Measurements from ENCODE around the gene KIF23. TPM values are rescaled to one million over a fixed set of nuclear protein-coding genes. Genes with fewer than 3 reads are reported as not detected.

KIF23 gene
- 56.1 and 70.5 TPM in 2 replicates for total RNA-seq (2012; rRNA removed)
- 34.1 and 37.7 TPM in 2 replicates for polyA plus RNA-seq (2012; rRNA removed)
- 5.0 and 16.1 TPM in 2 replicates for polyA plus RNA-seq (2012; cell fraction: cytosol; rRNA removed)
- 8.1 and 50.9 TPM in 2 replicates for polyA plus RNA-seq (2012; cell fraction: nucleus; rRNA removed; ENCODE audit: low replicate concordance)
- percentile 85 among the genes with signal in this experiment for Bru-seq, nascent RNA
- percentile 62 among the genes with signal in this experiment for BruChase-seq, experiment 1, labeled RNA remaining after a 6-hour chase
- percentile 66 among the genes with signal in this experiment for BruChase-seq, experiment 2, labeled RNA remaining after a 2-hour chase
- long read RNA-seq, transcript KIF23-202 (22 exons, 3,351 nt), result major isoform, 5 of 23 reads
- long read RNA-seq, partial matches to known transcripts, result 5 of 23 reads
- long read RNA-seq, other reads (novel, unspliced or antisense), result 12 of 23 reads

DNA sequence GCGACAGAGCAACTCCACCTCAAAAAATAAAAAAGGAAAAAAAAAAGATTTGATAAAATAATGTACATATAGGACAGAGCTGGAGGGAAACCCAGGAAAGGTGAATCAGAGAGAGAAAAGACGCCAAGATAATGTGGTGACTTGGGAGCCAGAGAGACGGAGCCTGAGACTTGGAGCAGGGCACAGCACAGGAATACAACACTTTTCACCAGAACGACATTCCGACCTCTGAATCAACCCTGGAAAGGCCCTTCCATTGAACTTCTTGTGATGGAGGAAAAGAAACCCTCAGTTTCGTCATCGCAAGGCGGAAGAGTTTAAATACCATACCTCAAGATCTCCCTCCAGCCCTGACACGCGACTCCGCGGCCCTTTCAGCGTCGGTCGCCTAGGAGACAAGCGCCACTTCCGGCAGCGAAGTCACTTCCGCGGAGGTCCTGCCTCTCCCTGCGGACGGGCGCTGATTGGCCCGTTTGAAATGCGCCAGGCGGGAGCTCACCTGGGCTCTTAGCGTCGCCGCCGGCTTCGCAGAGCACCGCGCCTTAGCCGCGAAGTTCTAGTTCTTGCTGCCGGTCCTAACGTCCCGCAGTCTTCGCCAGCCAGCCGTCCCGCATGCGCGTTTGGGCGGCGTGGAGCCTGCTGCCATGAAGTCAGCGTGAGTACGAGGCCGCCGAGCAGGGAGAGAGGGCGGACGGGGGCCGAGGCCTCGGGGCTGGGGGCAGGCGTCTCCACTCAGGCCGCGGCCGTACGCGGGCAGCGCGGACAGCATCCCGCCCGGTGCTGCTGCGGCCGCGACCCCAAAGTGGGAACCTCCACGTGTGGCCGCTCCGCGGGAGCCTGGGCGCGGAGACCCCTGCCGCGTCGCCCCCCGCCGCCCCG is at the start of gene KIF23:
Gene KIF23 (plus strand): TSS at position 528 of the 879 bp plus-strand sequence. CDS start 117 bp downstream, at position 645.
- WGBS, 2 experiments (ENCODE audit: extremely low coverage in 2 of 2, insufficient read length in 1 of 2), result 1% methylated on average over 50 of the region's 78 CpGs; no CpG with 5 or more reads in 1 of the 2 experiments
- Histone ChIP-seq H3K23ac (ENCODE audit: low read depth, low read length) (peak within 1 kb of the TSS; percentile 99), H2BK15ac (ENCODE audit: low read depth, low read length) (peak within 1 kb of the TSS; percentile 92; the same call in 1 of the 3 replicates), H4K8ac (ENCODE audit: low read depth in 2 of 2, low read length in 2 of 2) (peak within 1 kb of the TSS; percentile 91 to 94), H3K18ac (ENCODE audit: low read depth, low read length) (peak within 1 kb of the TSS; percentile 94), H3K4me1 (ENCODE audit: control insufficient read depth, insufficient read depth, low read length) (peaks cover 20% of the 10 kb centered on the region), H3K27me3 (ENCODE audit: control insufficient read depth, insufficient read depth, low read length) (no peaks in the 10 kb centered on the region), H2BK120ac (ENCODE audit: low read depth, low read length) (peak within 1 kb of the TSS; percentile 94), H3K4me2 (ENCODE audit: low read depth, low read length) (peak within 1 kb of the TSS; percentile 98), H2AK5ac (ENCODE audit: low read depth, low read length) (peak within 1 kb of the TSS; percentile 93), H3K27ac (ENCODE audit: insufficient read depth, low read length) (peak within 1 kb of the TSS; percentile 100), H3K36me3 (ENCODE audit: control insufficient read depth, insufficient read depth, low read length) (no peaks in the 10 kb centered on the region), H3K4me3 (ENCODE audit: insufficient read depth, low read depth, low read length) (peak within 1 kb of the TSS; percentile 78), H3K14ac (replicated peaks; ENCODE audit: low read depth, low read length) (peak within 1 kb of the TSS; percentile 99), H2AFZ (replicated peaks; ENCODE audit: low read length, poor library complexity) (peak within 1 kb of the TSS; percentile 94), H4K91ac (ENCODE audit: insufficient read depth, low read depth, low read length) (peak within 1 kb of the TSS; percentile 97), H2BK20ac (ENCODE audit: low read depth, low read length) (peak within 1 kb of the TSS; percentile 66; the same call in 1 of the 2 replicates), H4K20me1 (ENCODE audit: insufficient read depth, low read length) (peaks cover 35% of the 10 kb centered on the region), H2BK5ac (ENCODE audit: low read depth, low read length, poor library complexity, severe bottlenecking) (peak within 1 kb of the TSS; percentile 98), H3K9me1 (ENCODE audit: insufficient read depth, low read length) (peaks cover 18% of the 10 kb centered on the region), H3K4ac (ENCODE audit: low read depth, low read length) (peak within 1 kb of the TSS; percentile 99), H3K9ac (ENCODE audit: low read depth, low read length) (peak within 1 kb of the TSS; percentile 99), H4K5ac (ENCODE audit: low read depth, low read length) (peak within 1 kb of the TSS; percentile 86), H3K79me1 (ENCODE audit: low read depth in 1 of 2, low read length in 2 of 2) (peaks cover 36 to 57% of the 10 kb centered on the region in 2 experiments), H2AK9ac (replicated peaks; ENCODE audit: low read depth, low read length, poor library complexity) (peak within 1 kb of the TSS; percentile 85), H3K9me3 (ENCODE audit: control insufficient read depth, insufficient read depth, low read length) (no peaks in the 10 kb centered on the region), H3K56ac (ENCODE audit: extremely low read depth, insufficient read depth, low read length) (peak within 1 kb of the TSS; percentile 97)
- dilution Hi-C loops (cut with HindIII; ENCODE audit: low sequenced_read_pairs, unreplicated experiment) (no loop called here), in situ Hi-C loops (cut with MboI; ENCODE audit: low sequenced_read_pairs) (no loop called here), intact Hi-C loops (cut with micrococcal nuclease) (loop anchor here (2.0 kb wide), 1 partner anchor 39 kb away; the partner anchor contains the start of gene RPLP1)
- peak; percentile 81 for ATAC-seq (ENCODE audit: low read depth)
- DNase-seq, result peak; percentile 94
- POLR2A ChIA-PET (ENCODE audit: unreplicated experiment), result interaction anchor here (0.6 to 1.4 kb wide), 4 partner anchors 32 to 368 kb away, joined by 3 to 5 read pairs (median 3); partner anchors contain the start of gene RPLP1
- CTCF ChIA-PET, result no interaction called here
- BruUV-seq (replicated peaks), result no TSS peak
- TF ChIP-seq NFE2L2 (IDR thresholded peaks at IDR 0.05; ENCODE audit: low read depth, low read length), result no peak
- no peak for TF ChIP-seq POLR2A (IDR thresholded peaks at IDR 0.05; ENCODE audit: low read depth, low read length)
- peak; percentile 87 for TF ChIP-seq CEBPB (IDR thresholded peaks at IDR 0.05; ENCODE audit: low read depth, low read length)
- TF ChIP-seq BHLHE40 (IDR thresholded peaks at IDR 0.05; ENCODE audit: low read depth, low read length), result peak; percentile 78
- TF ChIP-seq MXI1 (IDR thresholded peaks at IDR 0.05; ENCODE audit: borderline replicate concordance, low read depth, low read length), result peak; percentile 99
- TF ChIP-seq RFX5 (IDR thresholded peaks at IDR 0.05; ENCODE audit: low read depth, low read length), result no peak
- no peak for TF ChIP-seq CTCF (conservative IDR thresholded peaks at IDR 0.05; ENCODE audit: low read depth, low read length)
- no peak for TF ChIP-seq SMC3 (IDR thresholded peaks at IDR 0.05; ENCODE audit: low read depth, low read length)
- no peak for TF ChIP-seq CHD1 (IDR thresholded peaks at IDR 0.05; ENCODE audit: low read depth, low read length)
- TF ChIP-seq, protein P1, sequence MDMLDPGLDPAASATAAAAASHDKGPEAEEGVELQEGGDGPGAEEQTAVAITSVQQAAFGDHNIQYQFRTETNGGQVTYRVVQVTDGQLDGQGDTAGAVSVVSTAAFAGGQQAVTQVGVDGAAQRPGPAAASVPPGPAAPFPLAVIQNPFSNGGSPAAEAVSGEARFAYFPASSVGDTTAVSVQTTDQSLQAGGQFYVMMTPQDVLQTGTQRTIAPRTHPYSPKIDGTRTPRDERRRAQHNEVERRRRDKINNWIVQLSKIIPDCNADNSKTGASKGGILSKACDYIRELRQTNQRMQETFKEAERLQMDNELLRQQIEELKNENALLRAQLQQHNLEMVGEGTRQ (IDR thresholded peaks at IDR 0.05; ENCODE audit: low read depth, low read length), result no peak
- no peak for TF ChIP-seq MAZ (IDR thresholded peaks at IDR 0.05; ENCODE audit: borderline replicate concordance, low read depth, low read length)
- no peak for TF ChIP-seq RAD21 (IDR thresholded peaks at IDR 0.05; ENCODE audit: low read length)

Data from IMR-90 (cell line).